Nephron (organoid): ENCODE measurements around the gene SCYL2.
"Not testable (repeated sequence)": the region's sequence is repeated elsewhere in the genome, so short reads cannot be mapped to it uniquely, and the experiment has no call there.

Experiments
- H3K27ac Mint-ChIP-seq, 3 experiments: 2 replicates each; pipeline ENCODE4 v1.8.0; 2020; ENCODE audit warnings: mixed read lengths in 3 of 3, mild to moderate bottlenecking in 2 of 3, moderate library complexity in 1 of 3
- H3K27me3 Mint-ChIP-seq: 2 replicates; pipeline ENCODE4 v1.8.0; 2021; ENCODE audit warnings: low read depth, mild to moderate bottlenecking, moderate library complexity, mixed read lengths
- H3K36me3 Mint-ChIP-seq: 2 replicates; pipeline ENCODE4 v1.8.0; 2020; ENCODE audit warnings: low read depth, mixed read lengths
- H3K4me1 Mint-ChIP-seq: 2 replicates; pipeline ENCODE4 v1.8.0; 2020; ENCODE audit warnings: mixed read lengths
- H3K4me3 Mint-ChIP-seq, 3 experiments: 2 replicates each; pipeline ENCODE4 v1.8.0; 2020; ENCODE audit warnings: mild to moderate bottlenecking in 3 of 3, mixed read lengths in 3 of 3, moderate library complexity in 2 of 3
- H3K9me3 Mint-ChIP-seq: 2 replicates; pipeline ENCODE4 v1.8.0; 2020; ENCODE audit warnings: mixed read lengths
- TF ChIP-seq, protein P1 (sequence below), 3 experiments: fragments of 200-600 bp; sonication (generic); IDR thresholded peaks; one replicate each; pipeline ENCODE4 v1.5.0; 2021; ENCODE audit warnings: antibody characterized with exemption in 3 of 3; ENCODE audit not compliant: unreplicated experiment in 3 of 3

The SCYL2 gene

DNA sequence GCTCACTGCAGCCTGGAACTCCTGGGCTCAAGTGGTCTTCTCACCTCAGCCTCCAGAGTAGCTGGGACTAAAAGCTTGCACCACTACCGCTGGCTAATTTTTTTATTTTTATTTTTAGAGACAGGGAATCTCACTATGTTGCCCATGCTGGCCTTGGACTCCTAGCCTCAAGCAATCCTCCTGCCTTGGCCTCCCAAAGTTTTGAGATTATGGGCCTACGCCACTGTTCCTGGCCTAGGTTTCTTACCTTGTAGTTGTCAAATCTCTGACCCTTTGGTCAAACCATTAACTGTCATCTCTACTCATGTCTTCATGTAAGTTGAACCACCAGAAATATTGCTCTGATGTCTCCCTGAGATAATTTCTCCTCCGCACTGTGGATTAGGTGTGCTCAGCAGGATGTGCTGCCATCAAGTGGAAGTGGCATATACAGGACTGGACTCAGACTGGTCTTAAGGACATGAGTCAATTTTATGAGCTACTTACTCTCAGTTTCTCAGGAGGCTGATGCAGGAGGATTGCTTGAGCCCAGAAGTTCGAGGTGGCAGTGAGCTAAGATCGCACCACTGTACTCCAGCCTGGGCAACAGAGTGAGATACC is 37.8 kb upstream of the SCYL2 start:
- no peaks in the 10 kb centered on the region for H3K9me3 Mint-ChIP-seq
- TF ChIP-seq, protein P1, sequence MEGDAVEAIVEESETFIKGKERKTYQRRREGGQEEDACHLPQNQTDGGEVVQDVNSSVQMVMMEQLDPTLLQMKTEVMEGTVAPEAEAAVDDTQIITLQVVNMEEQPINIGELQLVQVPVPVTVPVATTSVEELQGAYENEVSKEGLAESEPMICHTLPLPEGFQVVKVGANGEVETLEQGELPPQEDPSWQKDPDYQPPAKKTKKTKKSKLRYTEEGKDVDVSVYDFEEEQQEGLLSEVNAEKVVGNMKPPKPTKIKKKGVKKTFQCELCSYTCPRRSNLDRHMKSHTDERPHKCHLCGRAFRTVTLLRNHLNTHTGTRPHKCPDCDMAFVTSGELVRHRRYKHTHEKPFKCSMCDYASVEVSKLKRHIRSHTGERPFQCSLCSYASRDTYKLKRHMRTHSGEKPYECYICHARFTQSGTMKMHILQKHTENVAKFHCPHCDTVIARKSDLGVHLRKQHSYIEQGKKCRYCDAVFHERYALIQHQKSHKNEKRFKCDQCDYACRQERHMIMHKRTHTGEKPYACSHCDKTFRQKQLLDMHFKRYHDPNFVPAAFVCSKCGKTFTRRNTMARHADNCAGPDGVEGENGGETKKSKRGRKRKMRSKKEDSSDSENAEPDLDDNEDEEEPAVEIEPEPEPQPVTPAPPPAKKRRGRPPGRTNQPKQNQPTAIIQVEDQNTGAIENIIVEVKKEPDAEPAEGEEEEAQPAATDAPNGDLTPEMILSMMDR (IDR thresholded peaks at IDR 0.05; ENCODE audit: unreplicated experiment in 3 of 3) = no peak
- H3K27ac Mint-ChIP-seq = no peak overlapping the region
- H3K4me1 Mint-ChIP-seq = peaks cover 2% of the 10 kb centered on the region
- H3K4me3 Mint-ChIP-seq = no peak overlapping the region
- H3K36me3 Mint-ChIP-seq = peaks cover 6% of the 10 kb centered on the region
- no peaks in the 10 kb centered on the region for H3K27me3 Mint-ChIP-seq

DNA sequence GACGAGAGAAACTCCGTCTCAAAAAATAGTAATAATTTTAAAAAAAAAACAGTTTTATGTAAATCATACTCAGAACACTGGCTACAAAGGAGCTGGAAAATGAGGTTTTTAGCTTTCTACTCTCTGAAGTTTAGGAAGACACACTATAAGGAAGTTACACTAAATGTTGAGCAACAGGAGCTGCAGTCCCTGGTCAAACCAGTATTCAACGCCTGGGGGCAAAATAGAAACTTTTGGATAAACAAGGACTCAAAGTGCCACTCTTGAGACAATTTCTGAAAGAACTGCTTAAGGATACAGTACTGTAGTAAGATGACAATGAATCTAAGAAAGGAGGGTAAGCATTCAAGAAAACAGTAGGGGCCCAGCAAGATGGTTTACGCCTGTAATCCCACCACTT is 37.1 kb upstream of the SCYL2 start:
- Mint-ChIP-seq H3K4me1 (peaks cover 6% of the 10 kb centered on the region), H3K27ac (no peak overlapping the region)

DNA sequence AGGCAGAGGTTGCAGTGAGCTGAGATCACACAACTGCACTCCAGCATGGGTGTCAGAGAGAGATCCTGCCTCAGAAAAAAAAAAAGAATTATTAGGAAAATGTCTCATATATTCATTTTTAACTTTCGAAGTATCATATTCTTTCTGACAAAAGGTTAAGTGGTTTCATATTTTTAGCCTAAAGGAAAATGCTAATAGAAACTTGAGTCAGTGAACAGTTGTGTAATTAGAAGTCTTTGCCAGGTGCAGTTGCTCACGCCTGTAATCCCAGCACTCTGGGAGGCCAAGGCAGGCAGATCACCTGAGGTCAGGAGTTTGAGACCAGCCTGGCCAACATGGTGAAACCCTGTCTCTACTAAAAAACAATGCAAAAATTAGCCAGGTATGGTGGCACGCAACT is 35.1 kb upstream of the SCYL2 start:
- H3K36me3 Mint-ChIP-seq = not testable (repeated sequence)

More for the DNA sequence above, 37.1 kb upstream of the SCYL2 start:
- TF ChIP-seq, protein P1 (IDR thresholded peaks at IDR 0.05; ENCODE audit: unreplicated experiment in 3 of 3) = no peak
- Mint-ChIP-seq H3K27me3 (no peaks in the 10 kb centered on the region), H3K36me3 (peaks cover 4% of the 10 kb centered on the region), H3K4me3 (no peak overlapping the region), H3K9me3 (no peaks in the 10 kb centered on the region)

DNA sequence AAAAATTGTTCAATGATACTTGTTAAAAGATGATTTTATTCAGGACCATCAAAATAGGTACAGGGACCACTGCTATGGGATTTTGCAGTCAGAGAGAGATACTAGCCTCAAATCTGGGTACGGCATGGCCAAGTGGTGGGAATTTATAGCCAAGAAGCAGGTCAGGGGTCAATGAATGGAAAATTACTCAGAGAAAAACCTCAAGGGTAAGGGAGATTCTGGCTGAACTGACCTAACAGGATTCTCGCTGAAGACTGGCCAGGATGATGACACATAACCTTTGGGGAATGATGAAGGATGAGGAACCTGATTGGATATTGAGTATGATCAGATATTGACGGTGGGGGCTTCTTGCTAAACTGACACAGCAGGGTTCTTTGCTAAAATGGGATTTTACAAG is 32.8 kb upstream of the SCYL2 start:
- no peaks in the 10 kb centered on the region for H3K9me3 Mint-ChIP-seq
- TF ChIP-seq, protein P1 (IDR thresholded peaks at IDR 0.05; ENCODE audit: unreplicated experiment in 3 of 3) = no peak
- H3K27ac Mint-ChIP-seq = no peak overlapping the region
- no peaks in the 10 kb centered on the region for H3K27me3 Mint-ChIP-seq
- H3K4me3 Mint-ChIP-seq = no peak overlapping the region
- H3K4me1 Mint-ChIP-seq = peaks cover 6% of the 10 kb centered on the region
- no peaks in the 10 kb centered on the region for H3K36me3 Mint-ChIP-seq

More for the DNA sequence above, 35.1 kb upstream of the SCYL2 start:
- not testable (repeated sequence) for H3K27ac Mint-ChIP-seq, H3K4me3 Mint-ChIP-seq, H3K4me1 Mint-ChIP-seq, H3K9me3 Mint-ChIP-seq, H3K27me3 Mint-ChIP-seq

DNA sequence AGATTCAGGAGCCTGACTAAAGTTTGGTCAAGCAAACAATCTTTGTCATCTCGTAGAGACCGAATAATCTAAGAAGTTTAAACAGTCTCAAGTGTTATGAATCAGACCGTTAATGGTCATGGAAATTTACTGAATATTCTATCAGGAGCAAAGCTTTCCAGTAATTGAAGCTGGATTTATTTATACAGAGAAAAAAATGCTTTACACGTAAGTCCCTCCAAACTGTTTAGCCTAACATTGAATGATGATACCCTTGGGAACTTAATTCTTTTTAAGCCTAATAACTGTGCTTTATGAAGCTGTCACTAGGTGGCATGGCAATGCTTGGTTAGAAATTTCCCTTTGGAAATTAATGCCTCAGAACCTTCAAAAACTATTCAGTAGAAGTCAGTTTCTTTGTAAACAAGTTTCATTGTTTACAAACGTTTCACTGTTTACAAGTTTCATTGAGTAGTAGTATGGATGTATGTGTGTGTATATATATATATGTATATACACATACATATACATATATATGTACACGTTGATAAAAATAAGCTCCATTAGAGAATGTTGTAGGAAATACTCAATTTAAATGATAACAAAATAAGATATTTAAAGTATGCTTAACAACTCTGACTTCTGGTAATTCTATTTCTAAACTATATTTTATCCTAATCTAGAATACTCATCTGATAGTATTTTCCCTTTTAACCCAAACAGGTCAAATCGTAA is 32.2 kb upstream of the SCYL2 start:
- Mint-ChIP-seq H3K4me1 (peaks cover 6% of the 10 kb centered on the region), H3K36me3 (no peaks in the 10 kb centered on the region), H3K9me3 (no peaks in the 10 kb centered on the region), H3K4me3 (no peak overlapping the region), H3K27me3 (no peaks in the 10 kb centered on the region), H3K27ac (no peak overlapping the region)
- TF ChIP-seq, protein P1 (IDR thresholded peaks at IDR 0.05; ENCODE audit: unreplicated experiment in 3 of 3) = peak; percentile 64 to 76 (median 68)

DNA sequence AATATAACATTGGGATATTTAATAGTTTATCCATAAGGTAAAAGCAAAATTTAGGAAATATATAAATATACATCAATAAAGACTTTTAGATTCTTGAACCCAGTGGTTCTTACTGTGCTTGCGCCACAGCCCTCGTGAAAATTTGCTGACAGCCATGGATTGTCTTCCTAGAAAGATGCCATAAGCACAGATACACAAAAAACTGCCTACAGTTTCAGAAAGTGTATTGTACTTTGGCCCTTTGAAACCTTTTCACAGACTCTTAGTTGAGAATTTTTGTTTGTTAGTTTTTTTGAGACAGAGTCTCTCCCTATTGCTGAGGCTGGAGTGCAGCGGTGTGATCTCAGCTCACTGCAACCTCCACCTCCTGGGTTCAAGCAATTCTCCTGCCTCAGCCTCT is 28.2 kb upstream of the SCYL2 start:
- Mint-ChIP-seq H3K27me3 (no peaks in the 10 kb centered on the region), H3K4me1 (peaks cover 6% of the 10 kb centered on the region), H3K9me3 (no peaks in the 10 kb centered on the region), H3K27ac (no peak overlapping the region), H3K4me3 (no peak overlapping the region), H3K36me3 (no peaks in the 10 kb centered on the region)
- TF ChIP-seq, protein P1 (IDR thresholded peaks at IDR 0.05; ENCODE audit: unreplicated experiment in 3 of 3) = no peak
